HEK293 (cell line): Measurements from ENCODE around the gene CADM4.

Source experiments
- CTCF ChIA-PET: fragments of 350-600 bp; formaldehyde crosslinking; extraction: SDS; loops from one replicate; lab custom pipeline; 2021; ENCODE audit warnings: antibody characterized with exemption; lab: Yijun Ruan, JAX
- POLR2A ChIA-PET: fragments of 300-600 bp; formaldehyde crosslinking; extraction: SDS; loops from one replicate; lab custom pipeline; 2020; ENCODE audit warnings: antibody characterized with exemption, inconsistent platforms; lab: Yijun Ruan, JAX
- H3K27ac ChIP-seq: fragments of 200-500 bp; sonication (Bioruptor generic); 2 replicates; pipeline ENCODE4 v1.5.1; 2014; ENCODE audit warnings: low read depth, low read length, control low read depth, inconsistent platforms; ENCODE audit errors: extremely low read depth
- H3K36me3 ChIP-seq, 2 experiments: fragments of 200-500 bp in 1 of 2; sonication (Bioruptor generic) in 1 of 2; 1 replicate in 1 of 2; 2 replicates in 1 of 2; pipeline ENCODE4 v1.5.1; 2014 to 2017; ENCODE audit warnings: inconsistent platforms in 2 of 2, low read length in 2 of 2; ENCODE audit not compliant: control insufficient read depth in 2 of 2, insufficient read depth in 1 of 2
- H3K4me1 ChIP-seq: fragments of 200-500 bp; sonication (Bioruptor generic); 2 replicates; pipeline ENCODE4 v1.5.1; 2014; ENCODE audit warnings: mild to moderate bottlenecking, low read length, inconsistent platforms; ENCODE audit not compliant: control insufficient read depth, insufficient read depth
- H3K4me3 ChIP-seq: 2 replicates; pipeline ENCODE4 v1.5.1; 2011; ENCODE audit warnings: low read depth, mild to moderate bottlenecking, control low read depth, low read length, moderate library complexity
- H3K9me3 ChIP-seq: fragments of 200-500 bp; sonication (Bioruptor generic); 2 replicates; pipeline ENCODE4 v1.5.1; 2014; ENCODE audit warnings: low read depth, low read length, inconsistent platforms; ENCODE audit not compliant: control insufficient read depth, insufficient read depth
- BCL11A ChIP-seq: fragments of 450-650 bp; formaldehyde crosslinking; IDR thresholded peaks from 2 replicates; pipeline ENCODE4 v1.5.1; 2016; ENCODE audit warnings: low read depth, missing biosample characterization, missing genetic modification characterization
- KLF1 ChIP-seq: fragments of 450-650 bp; formaldehyde crosslinking; IDR thresholded peaks from 2 replicates; pipeline ENCODE4 v1.5.1; 2016; ENCODE audit warnings: missing biosample characterization, missing genetic modification characterization
- PRDM1 ChIP-seq: fragments of 450-650 bp; formaldehyde crosslinking; IDR thresholded peaks from 2 replicates; pipeline ENCODE4; 2016; ENCODE audit warnings: missing biosample characterization, missing genetic modification characterization
- PRDM2 ChIP-seq: fragments of 450-650 bp; formaldehyde crosslinking; IDR thresholded peaks from 2 replicates; pipeline ENCODE4 v1.5.1; 2016; ENCODE audit warnings: missing biosample characterization, missing genetic modification characterization, borderline replicate concordance
- REPIN1 ChIP-seq: fragments of 450-650 bp; formaldehyde crosslinking; IDR thresholded peaks from 2 replicates; pipeline ENCODE4 v1.5.1; 2017; ENCODE audit warnings: missing biosample characterization, missing genetic modification characterization, low read depth
- SCRT1 ChIP-seq: fragments of 450-650 bp; formaldehyde crosslinking; IDR thresholded peaks from 2 replicates; pipeline ENCODE4 v1.5.1; 2016; ENCODE audit warnings: missing biosample characterization, missing genetic modification characterization, borderline replicate concordance
- ZEB2 ChIP-seq: fragments of 450-650 bp; formaldehyde crosslinking; IDR thresholded peaks from 2 replicates; pipeline ENCODE4 v1.5.1; 2016; ENCODE audit warnings: missing biosample characterization, missing genetic modification characterization
- ZNF112 ChIP-seq: fragments of 450-650 bp; formaldehyde crosslinking; IDR thresholded peaks from 2 replicates; pipeline ENCODE4 v1.5.0; 2017; ENCODE audit warnings: missing biosample characterization, missing genetic modification characterization
- ZNF266 ChIP-seq: fragments of 450-650 bp; formaldehyde crosslinking; IDR thresholded peaks from 2 replicates; pipeline ENCODE4 v1.5.1; 2016; ENCODE audit warnings: missing biosample characterization, missing genetic modification characterization, low read depth
- ZNF311 ChIP-seq: fragments of 450-650 bp; formaldehyde crosslinking; IDR thresholded peaks from 2 replicates; pipeline ENCODE4 v1.5.1; 2017; ENCODE audit warnings: missing biosample characterization, missing genetic modification characterization, borderline replicate concordance
- ZNF366 ChIP-seq: fragments of 450-650 bp; formaldehyde crosslinking; conservative IDR thresholded peaks from 2 replicates; pipeline ENCODE4 v1.5.1; 2016; ENCODE audit warnings: missing biosample characterization, missing genetic modification characterization
- ZNF514 ChIP-seq: fragments of 450-650 bp; formaldehyde crosslinking; IDR thresholded peaks from 2 replicates; pipeline ENCODE4 v1.5.1; 2016; ENCODE audit warnings: missing biosample characterization, missing genetic modification characterization
- ZNF530 ChIP-seq: fragments of 450-650 bp; formaldehyde crosslinking; IDR thresholded peaks from 2 replicates; pipeline ENCODE4 v1.5.1; 2016; ENCODE audit warnings: low read depth, missing biosample characterization, missing genetic modification characterization
- ZNF626 ChIP-seq: fragments of 450-650 bp; sonication (Bioruptor Pico); formaldehyde crosslinking; IDR thresholded peaks from 2 replicates; pipeline ENCODE4 v1.5.1; 2018; ENCODE audit warnings: missing biosample characterization, missing genetic modification characterization, inconsistent platforms
- ZNF692 ChIP-seq: fragments of 450-650 bp; formaldehyde crosslinking; IDR thresholded peaks from 2 replicates; pipeline ENCODE4 v1.5.1; 2016; ENCODE audit warnings: missing biosample characterization, missing genetic modification characterization
- ZNF701 ChIP-seq: fragments of 450-650 bp; formaldehyde crosslinking; IDR thresholded peaks from 2 replicates; pipeline ENCODE4 v1.5.1; 2016; ENCODE audit warnings: missing biosample characterization, missing genetic modification characterization
- ZNF76 ChIP-seq: fragments of 450-650 bp; formaldehyde crosslinking; IDR thresholded peaks from 2 replicates; pipeline ENCODE4; 2016; ENCODE audit warnings: low read depth, missing biosample characterization, missing genetic modification characterization, borderline replicate concordance
- ZNF768 ChIP-seq: fragments of 450-650 bp; formaldehyde crosslinking; IDR thresholded peaks from 2 replicates; pipeline ENCODE4 v1.5.1; 2018; ENCODE audit warnings: missing biosample characterization, mild to moderate bottlenecking, missing genetic modification characterization
- ZXDB ChIP-seq: fragments of 450-650 bp; formaldehyde crosslinking; IDR thresholded peaks from 2 replicates; pipeline ENCODE4 v1.5.1; 2016; ENCODE audit warnings: missing biosample characterization, missing genetic modification characterization

CADM4 gene

GRCh38 chr19:43649514-43649913, 9.9 kb upstream of the CADM4 start:
- H3K4me3 ChIP-seq = no peak overlapping the region
- ChIA-PET POLR2A (interaction anchor here (1.9 kb wide), 1 partner anchor 8 kb away, joined by 6 read pairs; no protein-coding TSS in a partner anchor), CTCF (interaction anchor here (0.5 to 1.9 kb wide), 6 partner anchors 13 to 246 kb away, joined by 4 to 12 read pairs (median 4); partner anchors contain the start of gene ZNF576)
- peaks cover 20 to 45% of the 10 kb centered on the region in 2 experiments for H3K36me3 ChIP-seq
- TF ChIP-seq BCL11A (tag by site-specific recombination) (no peak), PRDM2 (tag by site-specific recombination) (no peak), ZNF701 (tag by site-specific recombination) (no peak), PRDM1 (peak; percentile 82), ZNF311 (no peak), SCRT1 (tag by site-specific recombination) (no peak), ZNF76 (tag by site-specific recombination) (no peak), ZNF692 (tag by site-specific recombination) (no peak), ZXDB (tag by site-specific recombination) (no peak), ZNF530 (tag by site-specific recombination) (no peak), ZNF366 (tag by site-specific recombination) (peak; percentile 97), ZNF266 (tag by site-specific recombination) (no peak), KLF1 (tag by site-specific recombination) (no peak), ZNF626 (no peak)
- H3K27ac ChIP-seq = no peak overlapping the region
- H3K9me3 ChIP-seq = peaks cover 8% of the 10 kb centered on the region; the same call in 1 of the 2 replicates
- H3K4me1 ChIP-seq = peaks cover 3% of the 10 kb centered on the region

GRCh38 chr19:43648633-43649032, 9.0 kb upstream of the CADM4 start:
- Histone ChIP-seq H3K36me3 (peaks cover 14 to 39% of the 10 kb centered on the region in 2 experiments), H3K9me3 (peaks cover 8% of the 10 kb centered on the region; the same call in 1 of the 2 replicates), H3K27ac (no peak overlapping the region), H3K4me3 (no peak overlapping the region), H3K4me1 (peaks cover 3% of the 10 kb centered on the region)
- POLR2A ChIA-PET = interaction anchor here (1.4 to 1.5 kb wide), 2 partner anchors 20 to 53 kb away, joined by 3 to 5 read pairs; partner anchors contain the start of genes IRGQ and ZNF576
- TF ChIP-seq REPIN1 (tag by site-specific recombination) (no peak), ZNF112 (tag by site-specific recombination) (no peak), ZNF514 (no peak), ZNF768 (peak; percentile 91; the same call in 1 of the 2 replicates), ZEB2 (no peak)
- CTCF ChIA-PET = interaction anchor here (0.6 to 1.8 kb wide), 3 partner anchors 12 to 52 kb away, joined by 3 to 9 read pairs (median 4); partner anchors contain the start of gene ZNF576
